Neural progenitor cell (in vitro differentiated cells): ENCODE data around the gene CCDC15.

Source experiments
- EZH2 ChIP-seq: fragments of 200-600 bp; sonication (generic); IDR thresholded peaks from 2 replicates; pipeline ENCODE4 v1.6.1; 2017; ENCODE audit warnings: antibody characterized with exemption, mild to moderate bottlenecking, moderate library complexity
- TF ChIP-seq, protein P1 (sequence below): fragments of 200-600 bp; sonication (generic); IDR thresholded peaks from 2 replicates; pipeline ENCODE4 v1.5.1; 2017; ENCODE audit warnings: antibody characterized with exemption, mild to moderate bottlenecking

DNA sequence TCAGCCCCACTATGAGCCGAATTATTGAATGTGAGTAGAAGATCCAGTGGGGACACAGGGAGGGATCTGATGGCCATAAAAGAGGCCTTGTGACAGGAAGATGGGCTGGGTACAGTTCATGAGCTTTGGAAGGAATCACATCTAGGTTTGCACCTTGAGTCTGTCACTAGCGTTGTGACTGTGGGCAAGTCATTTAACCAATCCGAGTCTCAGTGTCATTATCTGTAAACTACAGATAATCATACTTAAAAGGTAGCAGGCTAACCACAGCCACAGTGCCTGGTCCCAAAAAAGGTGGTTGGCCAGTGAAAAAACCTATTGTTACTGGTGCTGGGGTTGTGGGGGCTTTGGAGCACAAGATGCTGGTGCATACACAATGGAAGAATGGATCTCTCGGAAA lies 31.2 kb upstream of the CCDC15 start:
- TF ChIP-seq, protein P1, sequence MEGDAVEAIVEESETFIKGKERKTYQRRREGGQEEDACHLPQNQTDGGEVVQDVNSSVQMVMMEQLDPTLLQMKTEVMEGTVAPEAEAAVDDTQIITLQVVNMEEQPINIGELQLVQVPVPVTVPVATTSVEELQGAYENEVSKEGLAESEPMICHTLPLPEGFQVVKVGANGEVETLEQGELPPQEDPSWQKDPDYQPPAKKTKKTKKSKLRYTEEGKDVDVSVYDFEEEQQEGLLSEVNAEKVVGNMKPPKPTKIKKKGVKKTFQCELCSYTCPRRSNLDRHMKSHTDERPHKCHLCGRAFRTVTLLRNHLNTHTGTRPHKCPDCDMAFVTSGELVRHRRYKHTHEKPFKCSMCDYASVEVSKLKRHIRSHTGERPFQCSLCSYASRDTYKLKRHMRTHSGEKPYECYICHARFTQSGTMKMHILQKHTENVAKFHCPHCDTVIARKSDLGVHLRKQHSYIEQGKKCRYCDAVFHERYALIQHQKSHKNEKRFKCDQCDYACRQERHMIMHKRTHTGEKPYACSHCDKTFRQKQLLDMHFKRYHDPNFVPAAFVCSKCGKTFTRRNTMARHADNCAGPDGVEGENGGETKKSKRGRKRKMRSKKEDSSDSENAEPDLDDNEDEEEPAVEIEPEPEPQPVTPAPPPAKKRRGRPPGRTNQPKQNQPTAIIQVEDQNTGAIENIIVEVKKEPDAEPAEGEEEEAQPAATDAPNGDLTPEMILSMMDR, result no peak
- no peak for TF ChIP-seq EZH2
